SH-SY5Y (cell line): ENCODE data around the gene SLC25A26.

ENCODE experiments used
- GATA2 ChIP-seq: IDR thresholded peaks from 2 replicates; pipeline ENCODE4 v1.6.1; 2011; ENCODE audit warnings: mild to moderate bottlenecking, low read depth, low read length
- GATA3 ChIP-seq: IDR thresholded peaks from 2 replicates; pipeline ENCODE4 v1.6.1; 2011; ENCODE audit warnings: low read depth, mild to moderate bottlenecking, low read length, moderate library complexity

The SLC25A26 gene

DNA sequence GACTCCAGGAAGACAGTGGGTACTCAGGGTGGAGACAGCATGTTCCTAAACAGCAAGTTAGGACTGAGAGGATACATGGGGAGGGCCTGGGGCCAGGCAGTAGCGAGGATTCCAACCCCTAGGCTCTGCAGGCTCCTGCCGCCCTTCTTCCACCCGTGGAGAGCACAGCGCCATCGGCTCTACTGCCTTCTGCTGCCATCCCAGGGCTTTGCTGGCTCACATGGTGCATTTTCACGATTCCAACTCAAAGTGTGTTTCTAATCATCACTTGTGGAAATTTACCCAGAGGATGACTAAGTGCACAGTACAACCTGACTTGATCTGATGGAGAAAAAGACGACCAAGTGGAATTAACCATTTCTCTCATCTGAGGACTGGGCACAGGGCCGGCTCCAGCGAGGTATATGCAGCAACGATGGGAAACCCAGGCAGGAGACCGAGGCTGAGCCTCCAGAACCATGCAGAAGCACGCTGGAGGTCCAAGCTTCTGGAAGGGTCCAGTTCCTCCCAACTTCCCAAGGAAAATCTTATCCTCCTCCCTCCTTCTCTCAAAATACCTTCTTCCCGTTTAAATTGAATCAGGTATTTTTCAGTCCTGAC is 175.5 kb downstream of the SLC25A26 start:
- no peak for TF ChIP-seq GATA2
- no peak for TF ChIP-seq GATA3

DNA sequence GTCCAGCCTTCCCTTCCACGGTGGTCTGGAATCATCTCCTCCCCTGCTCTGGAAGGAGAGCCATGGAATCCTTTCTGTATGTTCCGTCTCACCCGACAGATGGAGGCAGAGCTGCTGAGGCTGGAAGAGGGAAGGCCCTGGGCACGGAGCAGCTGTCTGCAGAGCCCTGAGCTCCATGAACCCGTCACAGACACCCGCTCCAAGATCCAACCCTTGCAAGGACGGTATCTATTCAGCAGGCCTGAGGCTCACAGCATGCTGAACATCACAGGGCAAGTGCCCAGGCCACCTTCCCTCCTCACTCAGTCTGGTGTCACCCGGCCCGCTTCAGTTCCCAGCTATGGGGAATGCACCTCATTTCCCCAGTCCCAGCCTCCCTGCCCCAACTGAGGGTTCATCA is 176.1 kb downstream of the SLC25A26 start:
- TF ChIP-seq GATA3, result no peak
- TF ChIP-seq GATA2, result no peak

GRCh38 chr3:66397745-66398144 is 176.9 kb downstream of the SLC25A26 start:
- TF ChIP-seq GATA2, result no peak
- TF ChIP-seq GATA3, result no peak

GRCh38 chr3:66398228-66399025 is 177.6 kb downstream of the SLC25A26 start:
- no peak for TF ChIP-seq GATA2
- no peak for TF ChIP-seq GATA3

- no peak for TF ChIP-seq GATA2
- TF ChIP-seq GATA3, result no peak
Observed at GRCh38 chr3:66399529-66400232, 178.9 kb downstream of the SLC25A26 start.

DNA sequence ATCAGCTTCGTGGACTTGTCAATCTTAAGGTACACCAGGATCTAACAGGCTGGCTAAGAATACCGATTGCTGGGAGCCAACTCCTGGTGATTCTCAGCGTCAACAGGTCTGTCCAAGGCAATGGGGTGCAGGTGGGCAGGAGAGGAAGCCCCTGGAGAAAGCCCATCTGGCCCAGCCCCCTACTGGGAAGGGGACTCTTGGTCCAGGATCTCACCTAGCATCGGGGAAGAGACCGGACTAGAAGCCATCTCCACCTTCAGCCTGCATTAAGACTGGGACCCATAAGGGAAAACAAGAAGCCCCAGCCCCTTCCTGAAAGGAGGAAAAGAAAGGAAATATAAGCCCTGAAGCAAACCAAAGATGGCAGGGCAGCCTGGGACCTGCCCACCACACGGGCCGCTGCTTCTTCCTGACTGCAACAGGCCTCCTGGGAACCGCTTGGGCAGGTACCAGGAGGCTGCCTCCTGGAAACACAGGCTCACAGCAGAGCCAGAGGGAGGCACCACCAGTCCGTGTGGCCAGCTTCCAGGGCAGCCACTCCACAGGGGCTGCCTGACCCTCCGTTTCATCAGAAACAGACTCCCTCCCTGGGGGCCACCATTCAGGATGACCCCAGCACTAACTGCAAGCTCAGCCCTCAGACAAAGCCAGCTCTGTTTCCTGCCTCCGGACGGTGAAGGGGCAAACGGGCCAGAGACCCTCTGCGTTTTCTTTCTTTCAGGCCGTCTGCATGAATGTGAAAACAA is 179.8 kb downstream of the SLC25A26 start:
- TF ChIP-seq GATA3 (no peak), GATA2 (no peak)

- no peak for TF ChIP-seq GATA2
- no peak for TF ChIP-seq GATA3
Observed at GRCh38 chr3:66401157-66401550, 180.4 kb downstream of the SLC25A26 start.

DNA sequence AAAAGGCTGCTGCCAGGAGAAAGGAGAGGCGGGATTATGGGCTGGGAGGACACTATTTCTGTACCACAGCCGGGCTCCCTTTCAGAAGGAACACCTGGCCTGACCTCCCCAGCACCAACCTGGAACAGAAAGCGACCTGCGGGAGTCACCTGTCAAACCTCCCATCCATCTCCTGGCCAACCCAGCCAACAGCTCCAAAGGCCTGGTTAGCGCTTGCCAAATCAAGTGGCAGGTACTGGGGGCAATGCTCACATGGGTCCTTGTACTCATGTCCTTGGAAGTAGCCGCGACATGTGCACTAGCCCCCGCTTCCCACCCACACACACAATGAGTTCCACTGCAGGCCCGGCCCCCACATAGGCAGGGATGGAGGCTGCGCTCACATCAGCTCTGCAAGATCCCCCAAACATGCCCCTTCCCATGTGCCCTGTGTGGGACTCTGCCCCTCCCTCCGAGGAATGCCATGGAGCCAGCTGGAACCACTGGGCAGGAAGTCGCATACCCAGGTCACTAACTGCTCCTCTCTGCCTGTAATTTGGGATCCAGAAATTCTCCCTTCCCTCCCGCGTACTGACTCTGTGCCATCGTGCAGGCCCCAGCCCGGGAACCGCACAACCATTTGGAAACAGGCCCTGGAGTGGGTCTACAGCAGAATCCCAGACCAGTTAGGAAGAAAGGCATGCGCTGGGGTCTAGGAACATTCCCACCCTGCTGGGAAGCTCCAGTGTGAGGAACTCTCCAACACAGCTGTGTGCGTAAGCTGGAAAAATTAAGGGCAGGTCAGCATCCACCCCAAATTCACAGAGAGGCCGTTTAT is 181.1 kb downstream of the SLC25A26 start:
- TF ChIP-seq GATA3, result no peak
- TF ChIP-seq GATA2, result no peak

GRCh38 chr3:66402596-66403290 is 181.9 kb downstream of the SLC25A26 start:
- TF ChIP-seq GATA2, result no peak

DNA sequence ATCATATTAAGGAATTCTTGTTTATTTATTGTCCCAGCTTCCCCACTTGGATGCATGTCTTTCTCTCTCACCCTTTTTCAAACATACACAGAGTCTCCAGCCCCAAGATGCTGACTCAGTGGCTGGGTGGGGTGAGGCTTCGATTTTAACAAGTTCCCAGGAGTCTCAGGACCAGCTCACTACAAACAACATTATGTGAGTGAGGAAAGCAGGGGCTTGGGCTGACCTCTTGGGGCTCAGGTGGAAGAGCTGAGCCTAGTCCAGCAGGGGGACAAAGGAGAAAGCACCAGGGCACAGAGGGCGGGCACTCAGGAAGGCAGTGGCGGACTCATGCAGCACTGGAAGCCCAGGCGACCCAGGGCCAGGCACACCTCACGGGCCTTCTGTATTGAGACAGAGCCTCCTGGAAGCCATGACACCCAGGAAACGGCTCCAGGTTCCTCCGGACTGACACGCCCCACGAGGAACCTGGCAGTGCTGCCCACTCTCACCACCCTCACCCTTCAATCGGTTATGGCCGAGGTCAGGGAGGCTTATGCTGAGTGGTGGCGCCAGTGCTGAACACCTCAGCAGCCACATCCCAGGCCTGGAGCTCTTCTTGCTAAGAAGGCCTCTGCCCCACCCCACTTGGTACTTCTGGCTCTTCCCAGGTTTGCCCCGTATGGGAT is 182.7 kb downstream of the SLC25A26 start:
- no peak for TF ChIP-seq GATA2
- TF ChIP-seq GATA3, result no peak

DNA sequence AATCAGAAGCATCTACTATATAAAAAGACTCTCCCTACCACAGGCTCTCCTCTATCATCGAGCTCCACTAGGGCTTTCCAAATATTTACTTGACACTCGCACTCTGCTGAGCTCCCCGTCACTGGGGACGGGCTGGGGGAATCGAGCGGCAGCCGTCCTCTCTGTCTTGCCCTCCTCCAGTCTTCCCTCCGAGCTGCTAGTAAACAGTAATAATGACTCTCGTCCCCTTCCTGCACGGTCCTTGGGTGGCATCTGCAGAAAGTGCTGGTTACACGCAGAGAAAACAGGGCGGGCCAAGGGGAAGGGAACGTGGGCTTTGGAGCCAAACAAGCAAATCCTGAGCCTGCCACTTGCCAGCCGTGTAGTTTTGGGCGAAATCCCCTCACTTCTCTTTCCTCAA is 183.4 kb downstream of the SLC25A26 start:
- no peak for TF ChIP-seq GATA3
- no peak for TF ChIP-seq GATA2

DNA sequence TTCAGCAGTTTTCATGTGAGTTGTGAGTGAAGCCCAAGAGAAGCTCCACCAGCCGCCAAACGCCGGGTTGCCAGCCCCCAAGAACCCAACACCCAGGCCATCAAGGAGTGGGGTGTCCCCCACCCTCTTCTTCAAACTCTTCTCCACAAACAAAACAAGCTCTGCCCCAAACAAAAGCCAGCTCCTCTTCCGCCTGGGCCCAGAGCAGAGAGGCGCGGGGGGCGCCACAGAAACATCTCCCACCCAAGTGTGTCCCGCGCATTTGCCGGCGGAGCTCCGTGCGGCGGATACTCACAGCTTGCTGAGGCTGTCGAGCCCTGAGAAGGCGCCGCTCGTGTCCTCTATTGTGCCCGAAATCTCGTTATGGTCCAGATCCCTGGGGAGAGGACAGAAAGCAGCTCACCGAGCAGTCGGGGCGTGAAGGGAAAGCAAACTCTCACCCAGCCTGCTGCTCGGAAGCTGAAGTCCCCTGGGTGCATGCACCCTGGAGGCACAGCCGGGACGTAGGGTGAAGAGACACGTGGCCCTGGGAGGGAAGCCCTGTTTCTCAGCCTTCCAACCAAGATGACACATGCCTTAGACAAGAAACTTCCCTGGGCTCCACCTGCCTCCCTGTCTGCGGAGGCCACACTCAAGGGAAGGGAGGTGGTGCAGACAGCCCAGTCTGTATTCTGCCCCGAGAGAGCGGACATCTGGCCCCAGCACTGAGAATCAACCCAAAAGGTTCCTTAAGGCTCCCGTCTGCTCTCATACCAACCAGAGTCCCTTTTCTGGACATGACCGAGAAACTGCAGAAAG is 184.3 kb downstream of the SLC25A26 start:
- TF ChIP-seq GATA2 (no peak), GATA3 (no peak)

DNA sequence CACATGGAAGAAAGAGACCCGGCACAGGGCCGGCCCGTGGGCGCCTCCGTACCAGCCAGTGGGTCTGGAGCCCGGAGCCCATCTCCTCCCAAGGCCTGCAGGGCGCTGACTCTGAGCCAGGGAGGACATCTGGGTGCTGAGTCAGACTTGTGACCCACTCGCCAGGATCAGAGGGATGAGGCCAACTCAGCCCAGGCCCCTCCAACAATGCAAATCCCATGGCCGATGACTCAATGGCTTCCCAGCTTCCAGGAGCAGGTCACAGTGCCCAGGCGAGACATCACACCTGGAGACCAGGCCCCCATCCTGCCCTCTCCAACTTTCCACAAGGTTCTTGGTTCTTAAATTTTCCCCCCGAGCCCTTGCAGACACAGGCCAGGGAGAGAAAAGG is 184.9 kb downstream of the SLC25A26 start:
- TF ChIP-seq GATA2, result no peak
- TF ChIP-seq GATA3, result no peak
